ENCODE measurements around the gene ZNF264. TPM values are rescaled to one million over a fixed set of nuclear protein-coding genes. Genes with fewer than 3 reads are reported as not detected.

Gene ZNF264
- total RNA-seq, 1 experiment from 2014 or later = 48.3 TPM

GRCh38 chr19:57202160-57202559, 10.9 kb downstream of the ZNF264 start:
- H3K36me3 ChIP-seq (ENCODE audit: control insufficient read depth, insufficient read depth, low read length) = peaks cover 8% of the 10 kb centered on the region; the same call in 1 of the 2 replicates
- ChIA-PET POLR2A (no interaction called here), CTCF (interaction anchor here (0.5 kb wide), 1 partner anchor 1125 kb away, joined by 3 read pairs; no protein-coding TSS in a partner anchor)
- no peaks in the 10 kb centered on the region for H3K9me3 ChIP-seq (ENCODE audit: control insufficient read depth, insufficient read depth, low read depth, low read length)
- H3K4me3 ChIP-seq (ENCODE audit: low read depth in 2 of 2, low read length in 2 of 2) = no peak overlapping the region
- DNase-seq (ENCODE audit: low read depth, low spot score) (no peak), ATAC-seq (no peak)
- no peaks in the 10 kb centered on the region for H3K27me3 ChIP-seq (ENCODE audit: control insufficient read depth, insufficient read depth, low read length)
- TF ChIP-seq POLR2AphosphoS5 (IDR thresholded peaks at IDR 0.05; ENCODE audit: low read depth, low read length) (no peak), CTCF (IDR thresholded peaks at IDR 0.05) (no peak), SIN3A (IDR thresholded peaks at IDR 0.05; ENCODE audit: borderline replicate concordance, insufficient read depth, low read depth, low read length) (no peak), TCF7L2 (IDR thresholded peaks at IDR 0.05; ENCODE audit: low read depth, low read length) (no peak), REST (IDR thresholded peaks at IDR 0.05; ENCODE audit: insufficient read depth in 1 of 2, low read depth in 2 of 2, low read length in 1 of 2) (no peak)
- H3K4me1 ChIP-seq (ENCODE audit: control insufficient read depth, insufficient read depth, low read length) = no peaks in the 10 kb centered on the region
- intact Hi-C loops (cut with micrococcal nuclease; ENCODE audit: unreplicated experiment) = no loop called here
- no TSS peak for BruUV-seq (replicated peaks)
- H3K27ac ChIP-seq (ENCODE audit: low read length) = no peak overlapping the region
- in situ Hi-C loops (cut with HindIII; ENCODE audit: low pct_unique_long_range_greater_than_20kb, low sequenced_read_pairs) = no loop called here

GRCh38 chr19:57210381-57210780, 19.1 kb downstream of the ZNF264 start:
- Histone ChIP-seq H3K4me3 (ENCODE audit: low read depth in 2 of 2, low read length in 2 of 2) (no peak overlapping the region), H3K4me1 (ENCODE audit: control insufficient read depth, insufficient read depth, low read length) (no peaks in the 10 kb centered on the region), H3K27me3 (ENCODE audit: control insufficient read depth, insufficient read depth, low read length) (no peaks in the 10 kb centered on the region), H3K27ac (ENCODE audit: low read length) (no peak overlapping the region), H3K9me3 (ENCODE audit: control insufficient read depth, insufficient read depth, low read depth, low read length) (peaks cover 13% of the 10 kb centered on the region; the same call in 1 of the 2 replicates), H3K36me3 (ENCODE audit: control insufficient read depth, insufficient read depth, low read length) (peaks cover 20% of the 10 kb centered on the region)
- intact Hi-C loops (cut with micrococcal nuclease; ENCODE audit: unreplicated experiment) = no loop called here
- ATAC-seq (no peak), DNase-seq (ENCODE audit: low read depth, low spot score) (no peak)
- BruUV-seq (replicated peaks) = no TSS peak
- ChIA-PET POLR2A (no interaction called here), CTCF (no interaction called here)
- in situ Hi-C loops (cut with HindIII; ENCODE audit: low pct_unique_long_range_greater_than_20kb, low sequenced_read_pairs) = no loop called here
- TF ChIP-seq CTCF (IDR thresholded peaks at IDR 0.05) = no peak
- no peak for TF ChIP-seq REST (IDR thresholded peaks at IDR 0.05; ENCODE audit: insufficient read depth in 1 of 2, low read depth in 2 of 2, low read length in 1 of 2)
- no peak for TF ChIP-seq TCF7L2 (IDR thresholded peaks at IDR 0.05; ENCODE audit: low read depth, low read length)
- TF ChIP-seq POLR2AphosphoS5 (IDR thresholded peaks at IDR 0.05; ENCODE audit: low read depth, low read length) = no peak
- TF ChIP-seq SIN3A (IDR thresholded peaks at IDR 0.05; ENCODE audit: borderline replicate concordance, insufficient read depth, low read depth, low read length) = no peak
